Smooth muscle cell (in vitro differentiated cells): ENCODE measurements around the gene IL4R. TPM values are rescaled to one million over a fixed set of nuclear protein-coding genes. Genes with fewer than 3 reads are reported as not detected.

ENCODE experiments used
- DNase-seq: peaks from one replicate; lab custom pipeline; 2025; ENCODE audit not compliant: unreplicated experiment; lab: John Stamatoyannopoulos, UW
- H2AFZ ChIP-seq: fragments of 200-600 bp; sonication (generic); 2 replicates; pipeline ENCODE4 v1.6.0; 2016; ENCODE audit warnings: antibody characterized with exemption, low read depth, mild to moderate bottlenecking
- H3F3A ChIP-seq: fragments of 200-600 bp; sonication (generic); 2 replicates; pipeline ENCODE4 v1.6.0; 2017; ENCODE audit warnings: antibody characterized with exemption, low read depth
- H3K27ac ChIP-seq: fragments of 200-600 bp; sonication (generic); 2 replicates; pipeline ENCODE4 v1.5.1; 2016; ENCODE audit warnings: low read depth, mild to moderate bottlenecking
- H3K27me3 ChIP-seq: fragments of 200-600 bp; sonication (generic); 2 replicates; pipeline ENCODE4 v1.6.1; 2016; ENCODE audit warnings: low read depth, mild to moderate bottlenecking
- H3K36me3 ChIP-seq: fragments of 200-600 bp; sonication (generic); 2 replicates; pipeline ENCODE4 v1.5.1; 2016; ENCODE audit warnings: low read depth
- H3K4me1 ChIP-seq: fragments of 200-600 bp; sonication (generic); 2 replicates; pipeline ENCODE4 v1.5.1; 2016; ENCODE audit warnings: low read depth
- H3K4me2 ChIP-seq: fragments of 200-600 bp; sonication (generic); 2 replicates; pipeline ENCODE4 v1.6.0; 2016; ENCODE audit warnings: mild to moderate bottlenecking
- H3K4me3 ChIP-seq: fragments of 200-600 bp; sonication (generic); 2 replicates; pipeline ENCODE4 v1.5.1; 2016; ENCODE audit warnings: mild to moderate bottlenecking
- H3K79me2 ChIP-seq: fragments of 200-600 bp; sonication (generic); 2 replicates; pipeline ENCODE4 v1.6.0; 2016; ENCODE audit warnings: low read depth, mild to moderate bottlenecking
- H3K9ac ChIP-seq: fragments of 200-600 bp; sonication (generic); 2 replicates; pipeline ENCODE4 v1.6.0; 2016; ENCODE audit warnings: low read depth
- H3K9me3 ChIP-seq: fragments of 200-600 bp; sonication (generic); replicated peaks from 2 replicates; pipeline ENCODE4 v1.5.1; 2016; ENCODE audit warnings: low read depth
- H4K20me1 ChIP-seq: fragments of 200-600 bp; sonication (generic); 2 replicates; pipeline ENCODE4 v1.6.0; 2016; ENCODE audit warnings: low read depth
- WGBS: methylation state at CpG from one replicate; pipeline ENCODE4 v1.1.7; 2016; ENCODE audit warnings: low lambda C conversion rate; 5-methylcytosine and 5-hydroxymethylcytosine counted together
- polyA plus RNA-seq: library from polyadenylated mRNA; unstranded; fragments of >200 nt; fragmentation: Nextera tagmentation; extraction: Ambion mirVana; gene quantifications from 2 replicates; pipeline ENCODE4 v1.2.1, GENCODE V29; 2016
- total RNA-seq: library from RNA; depleted of rRNA; stranded (reverse); fragments of >200 nt; gene quantifications from 2 replicates; pipeline ENCODE4 v1.2.3, GENCODE V29; 2014
- TF ChIP-seq, protein P1 (sequence below): fragments of 200-600 bp; sonication (generic); IDR thresholded peaks from 2 replicates; pipeline ENCODE4 v1.5.1; 2017; ENCODE audit warnings: borderline replicate concordance, mild to moderate bottlenecking, antibody characterized with exemption; ENCODE audit not compliant: insufficient read depth, poor library complexity, severe bottlenecking

Gene IL4R
- total and polyA plus RNA-seq, 2 experiments from 2014 or later: 13.4 to 24.0 TPM

DNA sequence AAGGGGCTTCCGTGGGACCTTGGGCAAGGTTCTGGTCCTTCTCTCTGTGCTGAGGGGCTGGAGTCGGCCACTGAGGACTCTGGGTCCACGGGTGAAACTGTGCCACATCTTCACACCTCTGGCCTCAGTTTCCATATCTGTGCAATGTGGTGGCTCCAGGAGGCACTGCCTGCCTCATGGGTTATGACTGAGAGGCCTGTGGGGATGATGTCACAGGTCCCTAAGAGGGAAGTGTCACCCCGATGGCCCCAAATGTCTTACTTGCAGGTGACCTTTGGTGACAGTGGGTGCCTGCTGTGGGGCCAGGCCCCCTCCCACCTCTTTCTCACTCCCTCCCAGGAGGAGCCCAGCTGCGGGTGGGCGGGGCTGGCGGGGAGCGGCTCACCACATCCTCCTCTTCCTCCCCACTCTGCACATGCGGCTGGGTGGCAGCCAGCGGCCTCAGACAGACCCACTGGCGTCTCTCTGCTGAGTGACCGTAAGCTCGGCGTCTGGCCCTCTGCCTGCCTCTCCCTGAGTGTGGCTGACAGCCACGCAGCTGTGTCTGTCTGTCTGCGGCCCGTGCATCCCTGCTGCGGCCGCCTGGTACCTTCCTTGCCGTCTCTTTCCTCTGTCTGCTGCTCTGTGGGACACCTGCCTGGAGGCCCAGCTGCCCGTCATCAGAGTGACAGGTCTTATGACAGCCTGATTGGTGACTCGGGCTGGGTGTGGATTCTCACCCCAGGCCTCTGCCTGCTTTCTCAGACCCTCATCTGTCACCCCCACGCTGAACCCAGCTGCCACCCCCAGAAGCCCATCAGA, 88.2 kb downstream of the IL4R start, which contains the start of gene IL21R:
TSS of gene IL21R (plus strand) at position 407 of the 801 bp plus-strand sequence. CDS start 27,898 bp downstream, outside the sequence.
- no peak within 1 kb of the TSS for H3K27ac ChIP-seq
- 70% methylated on average over 22 of the region's 23 CpGs for WGBS
- no peaks in the 10 kb centered on the region for H3K79me2 ChIP-seq
- H3K9me3 ChIP-seq: no peaks in the 10 kb centered on the region
- no peak within 1 kb of the TSS for H3K9ac ChIP-seq
- no peaks in the 10 kb centered on the region for H3K27me3 ChIP-seq
- H4K20me1 ChIP-seq: no peaks in the 10 kb centered on the region
- H3K4me2 ChIP-seq: no peak within 1 kb of the TSS
- H3K4me1 ChIP-seq: no peaks in the 10 kb centered on the region
- no peaks in the 10 kb centered on the region for H3K36me3 ChIP-seq
- TF ChIP-seq, protein P1, sequence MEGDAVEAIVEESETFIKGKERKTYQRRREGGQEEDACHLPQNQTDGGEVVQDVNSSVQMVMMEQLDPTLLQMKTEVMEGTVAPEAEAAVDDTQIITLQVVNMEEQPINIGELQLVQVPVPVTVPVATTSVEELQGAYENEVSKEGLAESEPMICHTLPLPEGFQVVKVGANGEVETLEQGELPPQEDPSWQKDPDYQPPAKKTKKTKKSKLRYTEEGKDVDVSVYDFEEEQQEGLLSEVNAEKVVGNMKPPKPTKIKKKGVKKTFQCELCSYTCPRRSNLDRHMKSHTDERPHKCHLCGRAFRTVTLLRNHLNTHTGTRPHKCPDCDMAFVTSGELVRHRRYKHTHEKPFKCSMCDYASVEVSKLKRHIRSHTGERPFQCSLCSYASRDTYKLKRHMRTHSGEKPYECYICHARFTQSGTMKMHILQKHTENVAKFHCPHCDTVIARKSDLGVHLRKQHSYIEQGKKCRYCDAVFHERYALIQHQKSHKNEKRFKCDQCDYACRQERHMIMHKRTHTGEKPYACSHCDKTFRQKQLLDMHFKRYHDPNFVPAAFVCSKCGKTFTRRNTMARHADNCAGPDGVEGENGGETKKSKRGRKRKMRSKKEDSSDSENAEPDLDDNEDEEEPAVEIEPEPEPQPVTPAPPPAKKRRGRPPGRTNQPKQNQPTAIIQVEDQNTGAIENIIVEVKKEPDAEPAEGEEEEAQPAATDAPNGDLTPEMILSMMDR: no peak
- H3F3A ChIP-seq: no peaks in the 10 kb centered on the region
- H3K4me3 ChIP-seq: no peak within 1 kb of the TSS
- H2AFZ ChIP-seq: no peak within 1 kb of the TSS
- DNase-seq: no peak

DNA sequence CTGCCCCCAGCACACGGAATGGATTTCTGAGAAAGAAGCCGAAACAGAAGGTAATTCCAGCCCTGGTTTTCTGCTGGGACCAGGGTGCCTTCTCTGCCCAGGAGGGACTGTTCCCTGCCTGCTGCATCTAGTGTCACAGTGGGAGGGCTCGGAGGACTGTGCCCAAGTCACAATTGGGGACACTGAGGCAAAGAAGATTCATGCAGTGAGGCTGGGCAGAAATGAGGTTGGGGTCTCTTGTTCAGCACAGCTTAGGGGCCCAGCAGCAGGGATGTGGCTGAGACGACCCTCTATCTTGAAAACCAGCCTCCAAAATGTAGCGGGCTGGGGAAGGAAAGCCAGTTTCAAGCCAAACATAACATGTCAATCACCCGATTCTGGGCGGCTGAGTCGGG, 88.8 kb downstream of the IL4R start:
- no peaks in the 10 kb centered on the region for H3K4me1 ChIP-seq
- H3K4me3 ChIP-seq: no peak overlapping the region
- DNase-seq: no peak
- WGBS: 88% methylated on average over 8 of the region's 8 CpGs
- TF ChIP-seq, protein P1: no peak
- H3K9me3 ChIP-seq: no peaks in the 10 kb centered on the region
- no peaks in the 10 kb centered on the region for H4K20me1 ChIP-seq
- H3F3A ChIP-seq: no peaks in the 10 kb centered on the region
- H3K9ac ChIP-seq: no peak overlapping the region
- H3K4me2 ChIP-seq: no peak overlapping the region
- H3K36me3 ChIP-seq: no peaks in the 10 kb centered on the region
- no peak overlapping the region for H2AFZ ChIP-seq
- H3K27ac ChIP-seq: no peak overlapping the region
- H3K27me3 ChIP-seq: no peaks in the 10 kb centered on the region
- H3K79me2 ChIP-seq: no peaks in the 10 kb centered on the region

DNA sequence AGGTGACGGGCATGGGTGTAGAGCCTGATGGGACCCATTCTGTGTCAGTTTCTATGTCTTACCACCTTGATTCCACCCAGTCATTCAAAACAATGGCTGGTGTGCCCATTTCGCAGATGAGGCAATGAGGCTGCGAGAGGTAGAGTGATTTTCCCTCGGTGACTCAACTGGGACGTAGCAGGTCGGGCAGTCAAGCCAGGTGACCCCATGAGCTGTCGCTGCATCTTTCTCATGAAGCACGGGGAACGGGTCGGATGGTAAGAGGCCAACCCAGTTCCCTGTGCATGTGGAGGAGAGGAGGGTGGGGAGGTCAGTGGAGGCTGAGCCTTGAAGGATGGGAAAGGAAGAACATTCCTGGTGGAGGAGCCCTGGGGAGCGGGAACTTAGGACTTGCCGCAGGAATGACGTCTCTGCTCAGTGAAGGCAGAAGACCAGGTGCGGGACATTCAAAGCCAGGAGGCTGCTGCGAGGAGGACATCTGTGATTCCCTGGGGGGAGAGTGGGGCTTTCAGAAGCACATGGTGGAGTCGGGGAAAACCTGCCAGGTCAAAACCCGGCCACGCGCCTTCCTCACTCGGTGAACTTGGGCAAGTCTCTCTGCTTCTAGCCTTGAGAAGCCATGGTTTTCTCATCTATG, 89.3 kb downstream of the IL4R start:
- WGBS: 92% methylated on average over 20 of the region's 20 CpGs
- no peak overlapping the region for H3K4me3 ChIP-seq
- DNase-seq: no peak
- H3K4me1 ChIP-seq: no peaks in the 10 kb centered on the region
- no peak overlapping the region for H3K9ac ChIP-seq
- H4K20me1 ChIP-seq: no peaks in the 10 kb centered on the region
- H3K27me3 ChIP-seq: no peaks in the 10 kb centered on the region
- no peaks in the 10 kb centered on the region for H3K79me2 ChIP-seq
- H3K4me2 ChIP-seq: no peak overlapping the region
- no peaks in the 10 kb centered on the region for H3K36me3 ChIP-seq
- TF ChIP-seq, protein P1: no peak
- no peaks in the 10 kb centered on the region for H3F3A ChIP-seq
- H3K27ac ChIP-seq: no peak overlapping the region
- no peaks in the 10 kb centered on the region for H3K9me3 ChIP-seq
- no peak overlapping the region for H2AFZ ChIP-seq

DNA sequence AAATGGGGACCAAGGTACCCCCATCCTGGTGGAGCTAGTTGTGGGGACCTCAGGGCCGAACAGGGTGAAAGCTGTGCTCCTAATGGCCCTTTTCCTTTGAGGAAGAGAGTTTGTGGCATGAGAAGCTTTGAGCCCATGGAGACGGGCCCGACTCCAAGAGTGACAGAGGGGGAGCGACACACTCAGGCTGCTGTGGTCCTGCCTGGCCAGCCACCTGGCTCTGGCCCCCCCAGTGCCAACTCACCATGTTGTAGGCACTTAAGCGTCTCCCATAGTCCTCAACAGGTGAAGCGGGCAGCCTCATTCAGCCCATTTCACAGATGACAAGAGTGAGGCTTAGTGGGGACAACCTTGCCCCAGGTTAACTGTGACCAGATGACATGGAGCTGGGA, 89.8 kb downstream of the IL4R start:
- Histone ChIP-seq H3K36me3 (no peaks in the 10 kb centered on the region), H4K20me1 (no peaks in the 10 kb centered on the region), H3F3A (no peaks in the 10 kb centered on the region), H3K27me3 (no peaks in the 10 kb centered on the region), H3K9me3 (no peaks in the 10 kb centered on the region), H3K4me3 (no peak overlapping the region), H3K4me2 (no peak overlapping the region), H2AFZ (no peak overlapping the region), H3K79me2 (no peaks in the 10 kb centered on the region), H3K27ac (no peak overlapping the region), H3K4me1 (no peaks in the 10 kb centered on the region), H3K9ac (no peak overlapping the region)
- no peak for DNase-seq
- TF ChIP-seq, protein P1: no peak
- 87% methylated on average over 6 of the region's 6 CpGs for WGBS
